ENCODE measurements around the gene ATXN1.

Gene ATXN1

GRCh38 chr6:16670617-16671051 is 90.6 kb downstream of the ATXN1 start:
- peak; percentile 75 for DNase-seq

- DNase-seq, result peak; percentile 48
These were observed 91.1 kb downstream of the ATXN1 start for GRCh38 chr6:16670183-16670582.

GRCh38 chr6:16669227-16669626 is 92.0 kb downstream of the ATXN1 start:
- DNase-seq, result peak; percentile 84

- no peak for DNase-seq
These were observed 93.8 kb downstream of the ATXN1 start for GRCh38 chr6:16667509-16667908.

- no peak for DNase-seq
These were observed 95.3 kb downstream of the ATXN1 start for GRCh38 chr6:16665992-16666391.

- no peak for DNase-seq
These were observed 96.1 kb downstream of the ATXN1 start for GRCh38 chr6:16665182-16665581.

- DNase-seq, result no peak
These were observed 97.4 kb downstream of the ATXN1 start for GRCh38 chr6:16663901-16664300.

- DNase-seq, result no peak
These were observed 101.1 kb downstream of the ATXN1 start for GRCh38 chr6:16660157-16660497.

GRCh38 chr6:16659466-16660156 is 101.6 kb downstream of the ATXN1 start:
- peak; percentile 62 for DNase-seq

- peak; percentile 45 for DNase-seq
These were observed 102.8 kb downstream of the ATXN1 start for GRCh38 chr6:16658348-16659034.

- peak; percentile 85 for DNase-seq
These were observed 103.5 kb downstream of the ATXN1 start for GRCh38 chr6:16657768-16658167.

- DNase-seq, result no peak
These were observed 104.8 kb downstream of the ATXN1 start for GRCh38 chr6:16656451-16656850.

GRCh38 chr6:16654701-16655100 is 106.6 kb downstream of the ATXN1 start:
- peak; percentile 59 for DNase-seq

- DNase-seq, result no peak
These were observed 108.0 kb downstream of the ATXN1 start for GRCh38 chr6:16653226-16653625.

GRCh38 chr6:16651871-16652270 is 109.4 kb downstream of the ATXN1 start:
- DNase-seq, result peak; percentile 64

GRCh38 chr6:16649890-16650289 is 111.4 kb downstream of the ATXN1 start:
- DNase-seq, result no peak

- DNase-seq, result no peak
These were observed 112.0 kb downstream of the ATXN1 start for GRCh38 chr6:16649241-16649640.

- DNase-seq, result no peak
These were observed 113.3 kb downstream of the ATXN1 start for GRCh38 chr6:16648003-16648402.

- no peak for DNase-seq
These were observed 113.8 kb downstream of the ATXN1 start for GRCh38 chr6:16647422-16647821.

- no peak for DNase-seq
These were observed 116.6 kb downstream of the ATXN1 start for GRCh38 chr6:16644540-16645250.

GRCh38 chr6:16639684-16640480 is 121.4 kb downstream of the ATXN1 start:
- DNase-seq, result no peak

- no peak for DNase-seq
These were observed 123.6 kb downstream of the ATXN1 start for GRCh38 chr6:16637635-16638034.
